Spleen (tissue), 7 donors: ENCODE data around the gene C18orf63.

Experiments used
- CTCF ChIP-seq, 11 experiments: fragments of 200-600 bp in 7 of 11; fragments of 450-650 bp in 4 of 11; sonication (generic) in 4 of 11; IDR thresholded peaks in 8 of 11; conservative IDR thresholded peaks in 3 of 11; 1 replicate in 7 of 11; 2 replicates in 4 of 11; pipeline versions ENCODE4 v1.4.0 to v1.8.0; 2016 to 2021; ENCODE audit warnings: antibody characterized with exemption in 11 of 11, inconsistent platforms in 4 of 11, mild to moderate bottlenecking in 1 of 11
- POLR2AphosphoS5 ChIP-seq, 3 donors: sonication (generic); formaldehyde crosslinking; IDR thresholded peaks; one replicate each; pipeline ENCODE4 v1.5.1; 2017; ENCODE audit warnings: antibody characterized with exemption in 3 of 3
- donor health status: DM: no; HTN: no; CAD: no; lungs with moderate emphysema.
- donor health status: DM: no; HTN: no; CAD: no.
- donor health status: DM: no; HTN: no; CAD: no.

DNA sequence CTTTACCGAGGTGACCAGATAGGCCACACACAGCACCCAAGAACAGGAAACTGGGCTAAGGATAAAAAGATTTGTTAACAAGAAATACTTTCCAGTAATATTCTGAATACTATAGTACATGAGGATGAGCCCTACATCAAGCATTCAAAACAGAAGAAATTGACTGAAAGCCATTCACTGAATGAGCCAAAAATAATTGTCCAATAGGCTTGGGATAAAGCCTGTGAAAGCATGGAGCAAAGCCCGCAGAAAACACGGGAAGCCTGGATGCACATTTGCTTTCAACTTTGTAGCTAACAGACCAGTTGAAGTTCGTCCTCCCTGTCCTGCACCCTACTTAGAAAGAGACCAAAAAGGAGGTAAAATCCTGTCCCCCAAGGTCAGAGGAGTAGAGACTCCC lies 85.2 kb downstream of the C18orf63 start:
- TF ChIP-seq CTCF (IDR thresholded peaks at IDR 0.05 in 8 of 11, conservative IDR thresholded peaks at IDR 0.05 in 3 of 11): no peak
- TF ChIP-seq POLR2AphosphoS5 (IDR thresholded peaks at IDR 0.05): no peak
